NCI-H526 treated with DMSO at 0.1 percent for 48 hours (cell line): ENCODE measurements around the gene RNF224.
"Not testable (repeated sequence)": the region's sequence is repeated elsewhere in the genome, so short reads cannot be mapped to it uniquely, and the experiment has no call there.

Experiments used
- DNase-seq: peaks from one replicate; lab custom pipeline; 2025; lab: John Stamatoyannopoulos, UW

Gene RNF224

GRCh38 chr9:137240841-137241489 lies 13.7 kb downstream of the RNF224 start, which contains the start of gene TUBB4B:
TSS of gene TUBB4B (plus strand) at chr9:137241287. CDS start at chr9:137241361, 74 bp downstream.
- DNase-seq: peak; percentile 98

GRCh38 chr9:137241490-137242268 lies 14.4 kb downstream of the RNF224 start:
- DNase-seq: no peak

- DNase-seq: no peak
These were observed 15.2 kb downstream of the RNF224 start for GRCh38 chr9:137242269-137243203.

GRCh38 chr9:137243266-137243625 lies 15.9 kb downstream of the RNF224 start:
- DNase-seq: not testable (repeated sequence)

- DNase-seq: no peak
These were observed 16.6 kb downstream of the RNF224 start for GRCh38 chr9:137243626-137244485.

GRCh38 chr9:137244486-137245449 lies 17.5 kb downstream of the RNF224 start:
- no peak for DNase-seq

GRCh38 chr9:137245450-137246421 lies 18.4 kb downstream of the RNF224 start:
- no peak for DNase-seq

GRCh38 chr9:137247135-137247915 lies 20.0 kb downstream of the RNF224 start:
- DNase-seq: no peak

- DNase-seq: no peak
These were observed 20.5 kb downstream of the RNF224 start for GRCh38 chr9:137247916-137248175.

GRCh38 chr9:137250329-137251193 lies 23.3 kb downstream of the RNF224 start:
- no peak for DNase-seq

- no peak for DNase-seq
These were observed 23.8 kb downstream of the RNF224 start, which contains the start of gene STPG3 for GRCh38 chr9:137251194-137251461. TSS of gene STPG3 (plus strand) at chr9:137251286. CDS start at chr9:137251287, 1 bp downstream.

- DNase-seq: no peak
These were observed 24.4 kb downstream of the RNF224 start for GRCh38 chr9:137251490-137252268.

GRCh38 chr9:137252555-137253506 lies 25.5 kb downstream of the RNF224 start:
- DNase-seq: peak; percentile 10

GRCh38 chr9:137253717-137254623 lies 26.7 kb downstream of the RNF224 start:
- no peak for DNase-seq
